H9 (cell line): ENCODE measurements around the gene IFNAR2. TPM values are rescaled to one million over a fixed set of nuclear protein-coding genes. Genes with fewer than 3 reads are reported as not detected.

Experiments used
- DNase-seq: peaks from one replicate; pipeline ENCODE4 v3.0.0-alpha.2; 2017
- H2AFZ ChIP-seq: one replicate; pipeline ENCODE4 v1.6.1; 2013; ENCODE audit warnings: mild to moderate bottlenecking, low read length, control low read depth, moderate library complexity
- H2AK5ac ChIP-seq: 2 replicates; pipeline ENCODE4 v1.6.1; 2013; ENCODE audit warnings: low read length, control low read depth, mixed read lengths; ENCODE audit not compliant: insufficient read length
- H2BK120ac ChIP-seq: one replicate; pipeline ENCODE4 v1.6.1; 2013; ENCODE audit warnings: low read depth, mild to moderate bottlenecking, low read length, control low read depth, inconsistent platforms; ENCODE audit not compliant: poor library complexity, severe bottlenecking
- H2BK12ac ChIP-seq: 2 replicates; pipeline ENCODE4 v1.6.1; 2013; ENCODE audit warnings: low read length, control low read depth, mixed read lengths, low read depth; ENCODE audit not compliant: insufficient read length
- H2BK15ac ChIP-seq: 2 replicates; pipeline ENCODE4 v1.6.1; 2013; ENCODE audit warnings: low read depth, low read length, control low read depth
- H2BK20ac ChIP-seq: one replicate; pipeline ENCODE4 v1.6.1; 2013; ENCODE audit warnings: low read depth, mild to moderate bottlenecking, low read length, control low read depth, inconsistent platforms; ENCODE audit not compliant: poor library complexity, severe bottlenecking
- H2BK5ac ChIP-seq: 2 replicates; pipeline ENCODE4 v1.6.1; 2013; ENCODE audit warnings: low read length, control low read depth, mixed read lengths; ENCODE audit not compliant: insufficient read length
- H3K14ac ChIP-seq: 2 replicates; pipeline ENCODE4 v1.6.1; 2013; ENCODE audit warnings: low read length, control low read depth; ENCODE audit not compliant: insufficient read depth
- H3K18ac ChIP-seq: 2 replicates; pipeline ENCODE4 v1.6.1; 2013; ENCODE audit warnings: low read depth, mild to moderate bottlenecking, mixed read lengths, low read length, control low read depth; ENCODE audit not compliant: insufficient read length
- H3K23ac ChIP-seq: 2 replicates; pipeline ENCODE4 v1.6.1; 2013; ENCODE audit warnings: low read length, control low read depth, mixed read lengths, low read depth; ENCODE audit not compliant: insufficient read length
- H3K23me2 ChIP-seq: 2 replicates; pipeline ENCODE4 v1.6.1; 2013; ENCODE audit warnings: low read depth, mild to moderate bottlenecking, mixed read lengths, low read length, control low read depth; ENCODE audit not compliant: insufficient read length, poor library complexity, severe bottlenecking
- H3K27ac ChIP-seq: 2 replicates; pipeline ENCODE4 v1.5.1; 2013; ENCODE audit warnings: low read length, control low read depth, mixed read lengths, low read depth; ENCODE audit not compliant: insufficient read length
- H3K27me3 ChIP-seq: 2 replicates; pipeline ENCODE4 v1.6.1; 2013; ENCODE audit warnings: low read length, control low read depth, inconsistent platforms; ENCODE audit not compliant: insufficient read depth
- H3K4ac ChIP-seq: 2 replicates; pipeline ENCODE4 v1.6.1; 2013; ENCODE audit warnings: low read depth, mild to moderate bottlenecking, control low read depth, inconsistent platforms, low read length, moderate library complexity
- H3K4me1 ChIP-seq: 2 replicates; pipeline ENCODE4 v1.6.1; 2013; ENCODE audit warnings: low read length, control low read depth, inconsistent platforms; ENCODE audit not compliant: insufficient read depth
- H3K4me2 ChIP-seq: 2 replicates; pipeline ENCODE4 v1.6.1; 2013; ENCODE audit warnings: low read length, control low read depth, mixed read lengths; ENCODE audit not compliant: insufficient read length, insufficient read depth
- H3K56ac ChIP-seq: 2 replicates; pipeline ENCODE4 v1.6.1; 2013; ENCODE audit warnings: low read depth, mild to moderate bottlenecking, mixed read lengths, low read length, control low read depth; ENCODE audit not compliant: insufficient read length
- H3K79me1 ChIP-seq: 2 replicates; pipeline ENCODE4 v1.6.1; 2013; ENCODE audit warnings: low read depth, mild to moderate bottlenecking, moderate library complexity, low read length, control low read depth, inconsistent platforms; ENCODE audit not compliant: insufficient read depth, poor library complexity, severe bottlenecking
- H3K79me2 ChIP-seq: 2 replicates; pipeline ENCODE4 v1.6.1; 2013; ENCODE audit warnings: low read length, control low read depth, inconsistent platforms; ENCODE audit not compliant: insufficient read depth
- H3K9ac ChIP-seq: 2 replicates; pipeline ENCODE4 v1.6.1; 2013; ENCODE audit warnings: low read length, control low read depth, mixed read lengths; ENCODE audit not compliant: insufficient read length; ENCODE audit errors: extremely low read depth
- H3K9me3 ChIP-seq: one replicate; pipeline ENCODE4 v1.6.1; 2013; ENCODE audit warnings: low read depth, low read length, inconsistent platforms; ENCODE audit not compliant: control insufficient read depth
- H3T11ph ChIP-seq: one replicate; pipeline ENCODE4 v1.6.1; 2013; ENCODE audit warnings: mild to moderate bottlenecking, low read length, control low read depth, inconsistent platforms
- H4K20me1 ChIP-seq: one replicate; pipeline ENCODE4 v1.6.1; 2013; ENCODE audit not compliant: control insufficient read depth, insufficient read length, insufficient read depth
- H4K5ac ChIP-seq: 2 replicates; pipeline ENCODE4 v1.6.1; 2013; ENCODE audit warnings: low read depth, mild to moderate bottlenecking, mixed read lengths, low read length, control low read depth; ENCODE audit not compliant: insufficient read length
- H4K8ac ChIP-seq: replicated peaks from 2 replicates; pipeline ENCODE4 v1.6.1; 2013; ENCODE audit warnings: low read length, control low read depth, mixed read lengths, low read depth; ENCODE audit not compliant: insufficient read length
- H4K91ac ChIP-seq: 2 replicates; pipeline ENCODE4 v1.6.1; 2013; ENCODE audit warnings: low read depth, mild to moderate bottlenecking, moderate library complexity, mixed read lengths, low read length, control low read depth; ENCODE audit not compliant: insufficient read length
- H3K27ac Mint-ChIP-seq, 3 experiments: 2 replicates in 2 of 3; 3 replicates in 1 of 3; pipeline ENCODE4 v1.8.0; 2020 to 2021; ENCODE audit warnings: mixed read lengths in 3 of 3, mild to moderate bottlenecking in 1 of 3, moderate library complexity in 1 of 3
- H3K27me3 Mint-ChIP-seq: 2 replicates; pipeline ENCODE4 v1.8.0; 2021; ENCODE audit warnings: low read depth, mild to moderate bottlenecking, moderate library complexity, mixed read lengths
- H3K36me3 Mint-ChIP-seq, 3 experiments: 2 replicates in 2 of 3; 3 replicates in 1 of 3; pipeline ENCODE4 v1.8.0; 2020 to 2021; ENCODE audit warnings: low read depth in 3 of 3, mixed read lengths in 3 of 3; ENCODE audit not compliant: insufficient read depth in 1 of 3
- H3K4me1 Mint-ChIP-seq, 2 experiments: 2 replicates each; pipeline ENCODE4 v1.8.0; 2020; ENCODE audit warnings: mixed read lengths in 2 of 2
- H3K4me3 Mint-ChIP-seq, 2 experiments: 2 replicates in 1 of 2; 3 replicates in 1 of 2; pipeline ENCODE4 v1.8.0; 2020 to 2021; ENCODE audit warnings: mild to moderate bottlenecking in 2 of 2, mixed read lengths in 2 of 2, moderate library complexity in 1 of 2
- H3K9me3 Mint-ChIP-seq, 2 experiments: 2 replicates in 1 of 2; 3 replicates in 1 of 2; pipeline ENCODE4 v1.8.0; 2020; ENCODE audit warnings: mild to moderate bottlenecking in 2 of 2, mixed read lengths in 2 of 2, moderate library complexity in 1 of 2
- CTCF ChIP-seq: fragments of 200-600 bp; sonication (generic); conservative IDR thresholded peaks from 3 replicates; pipeline ENCODE4 v1.8.0; 2021; ENCODE audit warnings: antibody characterized with exemption, mild to moderate bottlenecking
- WGBS: extraction: QIAGEN DNeasy Blood & Tissue Kit; methylation state at CpG from one replicate; pipeline ENCODE4 v1.1.7; 2013; ENCODE audit warnings: missing lambda C conversion rate, low lambda C conversion rate, mixed read lengths; ENCODE audit not compliant: insufficient read length; ENCODE audit errors: extremely low coverage; 5-methylcytosine and 5-hydroxymethylcytosine counted together
- total RNA-seq: library from RNA; stranded (reverse); gene quantifications from 2 replicates; pipeline ENCODE4 v1.2.1, GENCODE V29; 2021

The IFNAR2 gene
- total RNA-seq, 1 experiment from 2014 or later: 14.4 TPM

- no peak overlapping the region for H2BK120ac ChIP-seq
- no peak overlapping the region for H2AK5ac ChIP-seq
- H4K8ac ChIP-seq: no peak overlapping the region
- no peak overlapping the region for H4K91ac ChIP-seq
- no peak overlapping the region for H3K9ac ChIP-seq
- no peak overlapping the region for H3K27ac ChIP-seq
- Mint-ChIP-seq H3K9me3 (peaks cover 0 to 3% of the 10 kb centered on the region in 2 experiments; a peak in 2 of 5 replicates), H3K27ac (no peak overlapping the region), H3K36me3 (peaks cover 39 to 79% (median 71%) of the 10 kb centered on the region in 3 experiments), H3K27me3 (no peaks in the 10 kb centered on the region), H3K4me1 (peaks cover 0 to 2% of the 10 kb centered on the region in 2 experiments; a peak in 1 of 4 replicates), H3K4me3 (no peak overlapping the region)
- no peak overlapping the region for H3K4ac ChIP-seq
- no peaks in the 10 kb centered on the region for H4K20me1 ChIP-seq
- H3K79me2 ChIP-seq: no peaks in the 10 kb centered on the region
- no peak for TF ChIP-seq CTCF
- H2BK20ac ChIP-seq: no peak overlapping the region
- H3K23ac ChIP-seq: no peak overlapping the region
- no peak overlapping the region for H2AFZ ChIP-seq
- H3K27me3 ChIP-seq: no peaks in the 10 kb centered on the region
- no peaks in the 10 kb centered on the region for H3K79me1 ChIP-seq
- H2BK5ac ChIP-seq: no peak overlapping the region
- no peak overlapping the region for H2BK15ac ChIP-seq
- H4K5ac ChIP-seq: no peak overlapping the region
- no peak overlapping the region for H3K56ac ChIP-seq
- H3K4me2 ChIP-seq: no peak overlapping the region
- no peaks in the 10 kb centered on the region for H3K23me2 ChIP-seq
- H3K9me3 ChIP-seq: no peaks in the 10 kb centered on the region
- no peaks in the 10 kb centered on the region for H3K4me1 ChIP-seq
- WGBS: no CpG with 5 or more reads among the region's 5 CpGs
- no peak overlapping the region for H3T11ph ChIP-seq
- no peak overlapping the region for H3K18ac ChIP-seq
- H2BK12ac ChIP-seq: no peak overlapping the region
- H3K14ac ChIP-seq: no peak overlapping the region
- no peak for DNase-seq
These were observed 16.8 kb downstream of the IFNAR2 start for GRCh38 chr21:33246506-33246905.
